H7 (cell line): ENCODE measurements around the gene FSIP1. TPM values are rescaled to one million over a fixed set of nuclear protein-coding genes. Genes with fewer than 3 reads are reported as not detected.

Source experiments
- DNase-seq: peaks from one replicate; pipeline ENCODE4 v3.0.0; 2012
- H3K27me3 ChIP-seq: 2 replicates; pipeline ENCODE4 v1.6.0; 2011; ENCODE audit warnings: mild to moderate bottlenecking, low read length; ENCODE audit not compliant: control insufficient read depth, insufficient read depth
- H3K36me3 ChIP-seq: replicated peaks from 2 replicates; pipeline ENCODE4 v1.5.1; 2011; ENCODE audit warnings: low read length; ENCODE audit not compliant: control insufficient read depth, insufficient read depth
- H3K4me3 ChIP-seq: 2 replicates; pipeline ENCODE4 v1.5.1; 2011; ENCODE audit warnings: low read depth, mild to moderate bottlenecking, control low read depth, low read length, moderate library complexity; ENCODE audit not compliant: insufficient read depth
- total RNA-seq: library from RNA; depleted of rRNA; stranded (reverse); fragments of >200 nt; shearing (Covaris generic); gene quantifications from 2 replicates; pipeline ENCODE4 v1.2.3, GENCODE V29; 2014

Gene FSIP1
- total RNA-seq, 1 experiment from 2014 or later: 0.52 TPM

- H3K27me3 ChIP-seq: no peaks in the 10 kb centered on the region
- DNase-seq: no peak
- H3K4me3 ChIP-seq: no peak overlapping the region
- peaks cover 26% of the 10 kb centered on the region for H3K36me3 ChIP-seq
Measured at GRCh38 chr15:39597336-39597735, 185.3 kb downstream of the FSIP1 start.

- H3K4me3 ChIP-seq: no peak overlapping the region
- H3K27me3 ChIP-seq: no peaks in the 10 kb centered on the region
- no peak for DNase-seq
- H3K36me3 ChIP-seq: peaks cover 28% of the 10 kb centered on the region
Measured at GRCh38 chr15:39596358-39597051, 186.1 kb downstream of the FSIP1 start.

GRCh38 chr15:39595338-39596221 is 187.1 kb downstream of the FSIP1 start:
- H3K4me3 ChIP-seq: no peak overlapping the region
- no peaks in the 10 kb centered on the region for H3K27me3 ChIP-seq
- H3K36me3 ChIP-seq: peaks cover 34% of the 10 kb centered on the region
- DNase-seq: no peak

- H3K36me3 ChIP-seq: peaks cover 38% of the 10 kb centered on the region
- DNase-seq: no peak
- no peaks in the 10 kb centered on the region for H3K27me3 ChIP-seq
- no peak overlapping the region for H3K4me3 ChIP-seq
Measured at GRCh38 chr15:39594446-39595337, 187.9 kb downstream of the FSIP1 start.

- no peak for DNase-seq
- H3K4me3 ChIP-seq: no peak overlapping the region
- peaks cover 44% of the 10 kb centered on the region for H3K36me3 ChIP-seq
- no peaks in the 10 kb centered on the region for H3K27me3 ChIP-seq
Measured at GRCh38 chr15:39593656-39594445, 188.8 kb downstream of the FSIP1 start.

- Histone ChIP-seq H3K4me3 (no peak overlapping the region), H3K27me3 (no peaks in the 10 kb centered on the region), H3K36me3 (peaks cover 51% of the 10 kb centered on the region)
- DNase-seq: no peak
Measured at GRCh38 chr15:39593071-39593655, 189.5 kb downstream of the FSIP1 start.

GRCh38 chr15:39592500-39592899 is 190.1 kb downstream of the FSIP1 start:
- DNase-seq: no peak
- Histone ChIP-seq H3K27me3 (no peaks in the 10 kb centered on the region), H3K4me3 (no peak overlapping the region), H3K36me3 (peaks cover 57% of the 10 kb centered on the region)

- Histone ChIP-seq H3K27me3 (no peaks in the 10 kb centered on the region), H3K4me3 (no peak overlapping the region), H3K36me3 (peaks cover 59% of the 10 kb centered on the region)
- DNase-seq: no peak
Measured at GRCh38 chr15:39591896-39592315, 190.7 kb downstream of the FSIP1 start.

- DNase-seq: no peak
- peaks cover 63% of the 10 kb centered on the region for H3K36me3 ChIP-seq
- no peak overlapping the region for H3K4me3 ChIP-seq
- no peaks in the 10 kb centered on the region for H3K27me3 ChIP-seq
Measured at GRCh38 chr15:39591141-39591895, 191.3 kb downstream of the FSIP1 start.

- DNase-seq: no peak
- Histone ChIP-seq H3K36me3 (peaks cover 66% of the 10 kb centered on the region), H3K27me3 (no peaks in the 10 kb centered on the region), H3K4me3 (no peak overlapping the region)
Measured at GRCh38 chr15:39589815-39590644, 192.6 kb downstream of the FSIP1 start.

- Histone ChIP-seq H3K4me3 (no peak overlapping the region), H3K27me3 (no peaks in the 10 kb centered on the region), H3K36me3 (peaks cover 66% of the 10 kb centered on the region)
- no peak for DNase-seq
Measured at GRCh38 chr15:39589193-39589814, 193.3 kb downstream of the FSIP1 start.

GRCh38 chr15:39588531-39589192 is 194.0 kb downstream of the FSIP1 start:
- peaks cover 70% of the 10 kb centered on the region for H3K36me3 ChIP-seq

More at GRCh38 chr15:39588531-39589192, 194.0 kb downstream of the FSIP1 start:
- Histone ChIP-seq H3K27me3 (no peaks in the 10 kb centered on the region), H3K4me3 (no peak overlapping the region)
- DNase-seq: no peak
